Activated CD8-positive, alpha-beta memory T cell treated with anti-CD3 and anti-CD28 coated beads, Interleukin-2, amount 10 ng/mL, durations not matched to agents 7 days and 5 days (primary cell): ENCODE measurements around the gene TCF12. TPM values are rescaled to one million over a fixed set of nuclear protein-coding genes. Genes with fewer than 3 reads are reported as not detected.
"Not testable (repeated sequence)": the region's sequence is repeated elsewhere in the genome, so short reads cannot be mapped to it uniquely, and the experiment has no call there.

Experiments used
- ATAC-seq: fragments of 150-1000 bp; cut with Tn5 transposase; one replicate; pipeline ENCODE4 v1.10.0; 2021; ENCODE audit warnings: moderate library complexity
- CTCF ChIA-PET: fragments of 350-600 bp; sonication (Branson Sonifier 250); formaldehyde crosslinking; loops from one replicate; lab custom pipeline; 2021; ENCODE audit warnings: antibody characterized with exemption; lab: Charles Lee
- DNase-seq: peaks from one replicate; pipeline ENCODE4 v3.0.0-alpha.2; 2020
- H3K27ac Mint-ChIP-seq: one replicate; pipeline ENCODE4 v1.8.0; 2021; ENCODE audit warnings: mild to moderate bottlenecking, mixed read lengths
- H3K27me3 Mint-ChIP-seq: one replicate; pipeline ENCODE4 v1.8.0; 2021; ENCODE audit warnings: mixed read lengths
- H3K36me3 Mint-ChIP-seq: one replicate; pipeline ENCODE4 v1.8.0; 2021; ENCODE audit warnings: mild to moderate bottlenecking, mixed read lengths
- H3K4me1 Mint-ChIP-seq: one replicate; pipeline ENCODE4 v1.8.0; 2021; ENCODE audit warnings: mixed read lengths
- H3K4me3 Mint-ChIP-seq: one replicate; pipeline ENCODE4 v1.8.0; 2021; ENCODE audit warnings: mild to moderate bottlenecking, moderate library complexity, mixed read lengths
- H3K9me3 Mint-ChIP-seq: one replicate; pipeline ENCODE4 v1.8.0; 2022; ENCODE audit warnings: low read depth, mixed read lengths
- total RNA-seq, 2 experiments: library from RNA; stranded (reverse); gene quantifications; one replicate each; pipeline ENCODE4 v1.2.3, GENCODE V29; 2021

TCF12 gene
- total RNA-seq, 2 experiments from 2014 or later, result 75.4 to 89.0 TPM

GRCh38 chr15:57097919-57098543 is 179.6 kb downstream of the TCF12 start:
- H3K27ac Mint-ChIP-seq, ATAC-seq, H3K9me3 Mint-ChIP-seq, DNase-seq, H3K4me1 Mint-ChIP-seq, H3K27me3 Mint-ChIP-seq, CTCF ChIA-PET, H3K4me3 Mint-ChIP-seq: not testable (repeated sequence)
- H3K36me3 Mint-ChIP-seq, result peaks cover 12% of the 10 kb centered on the region

- CTCF ChIA-PET, result no interaction called here
- Mint-ChIP-seq H3K4me3 (no peak overlapping the region), H3K27me3 (no peaks in the 10 kb centered on the region), H3K36me3 (peaks cover 12% of the 10 kb centered on the region), H3K4me1 (peaks cover 2% of the 10 kb centered on the region), H3K27ac (no peak overlapping the region), H3K9me3 (no peaks in the 10 kb centered on the region)
- no peak for ATAC-seq
- no peak for DNase-seq
These were observed 180.5 kb downstream of the TCF12 start for GRCh38 chr15:57098896-57099295.

DNA sequence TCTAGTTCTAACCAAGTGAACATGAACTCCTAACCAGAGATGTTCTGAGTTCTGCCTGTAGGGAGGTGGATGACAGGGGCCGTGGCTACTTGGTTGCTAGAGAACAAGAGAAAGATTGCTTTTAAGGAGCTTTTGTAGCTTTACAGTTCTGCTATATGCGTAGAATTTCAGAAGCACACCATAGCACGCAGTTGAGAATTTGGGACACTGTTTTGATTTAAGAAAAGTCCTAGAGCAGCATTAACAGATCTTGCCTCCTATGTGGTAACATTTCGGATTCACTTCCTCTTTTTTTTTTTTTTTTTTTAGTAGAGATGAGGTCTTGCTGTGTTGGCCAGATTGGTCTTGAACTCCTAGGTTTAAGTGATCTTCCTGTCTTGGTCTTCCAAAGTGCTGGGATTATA is 181.7 kb downstream of the TCF12 start:
- H3K4me1 Mint-ChIP-seq, result peaks cover 2% of the 10 kb centered on the region
- DNase-seq (no peak), ATAC-seq (no peak)
- peaks cover 9% of the 10 kb centered on the region for H3K36me3 Mint-ChIP-seq
- no peak overlapping the region for H3K4me3 Mint-ChIP-seq
- CTCF ChIA-PET, result no interaction called here
- H3K27me3 Mint-ChIP-seq, result no peaks in the 10 kb centered on the region
- H3K9me3 Mint-ChIP-seq, result no peaks in the 10 kb centered on the region
- H3K27ac Mint-ChIP-seq, result no peak overlapping the region

DNA sequence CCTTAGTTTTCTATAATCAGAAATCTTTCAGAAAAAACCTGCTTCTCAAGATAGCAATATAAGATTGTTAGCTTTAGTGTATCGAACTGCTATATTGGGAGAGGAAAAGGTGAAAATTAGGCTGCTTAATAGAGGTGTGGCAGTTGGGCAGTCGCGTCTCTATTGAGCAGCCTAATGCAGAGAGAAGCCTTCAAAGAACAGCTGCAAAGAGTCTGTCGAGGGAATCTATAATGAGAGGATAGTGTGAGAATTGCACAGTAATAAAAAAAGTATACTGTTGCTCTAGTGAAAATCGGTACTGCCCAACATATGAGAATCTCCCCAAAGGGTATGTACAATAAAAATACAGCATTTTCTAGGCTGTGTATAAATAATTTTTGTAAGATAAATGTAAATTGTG is 184.4 kb downstream of the TCF12 start:
- H3K27ac Mint-ChIP-seq, result no peak overlapping the region
- ATAC-seq (no peak), DNase-seq (no peak)
- peaks cover 2% of the 10 kb centered on the region for H3K4me1 Mint-ChIP-seq
- no peaks in the 10 kb centered on the region for H3K27me3 Mint-ChIP-seq
- H3K36me3 Mint-ChIP-seq, result peaks cover 18% of the 10 kb centered on the region
- CTCF ChIA-PET, result no interaction called here
- H3K9me3 Mint-ChIP-seq, result no peaks in the 10 kb centered on the region
- no peak overlapping the region for H3K4me3 Mint-ChIP-seq

DNA sequence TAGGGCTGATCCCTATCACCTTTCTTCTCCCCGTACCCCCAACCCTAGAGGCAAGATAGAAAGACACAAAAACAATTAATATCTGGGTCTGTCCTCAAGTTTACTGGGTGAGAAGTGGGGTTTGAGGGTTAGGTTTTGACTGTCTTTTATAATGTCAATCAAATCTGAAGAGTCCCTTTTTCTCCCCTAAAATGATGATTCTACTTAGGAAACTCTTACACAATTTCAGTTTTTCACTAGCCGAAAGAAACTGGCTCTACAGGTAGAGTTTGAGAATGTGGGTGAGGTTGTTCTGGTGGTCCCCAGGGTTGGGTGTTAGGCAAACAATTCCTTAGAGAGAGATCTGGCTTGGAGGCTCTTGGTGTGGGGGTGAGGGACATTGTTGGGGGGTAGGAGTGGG is 189.9 kb downstream of the TCF12 start:
- H3K4me3 Mint-ChIP-seq, result no peak overlapping the region
- no peak for DNase-seq
- CTCF ChIA-PET, result no interaction called here

DNA sequence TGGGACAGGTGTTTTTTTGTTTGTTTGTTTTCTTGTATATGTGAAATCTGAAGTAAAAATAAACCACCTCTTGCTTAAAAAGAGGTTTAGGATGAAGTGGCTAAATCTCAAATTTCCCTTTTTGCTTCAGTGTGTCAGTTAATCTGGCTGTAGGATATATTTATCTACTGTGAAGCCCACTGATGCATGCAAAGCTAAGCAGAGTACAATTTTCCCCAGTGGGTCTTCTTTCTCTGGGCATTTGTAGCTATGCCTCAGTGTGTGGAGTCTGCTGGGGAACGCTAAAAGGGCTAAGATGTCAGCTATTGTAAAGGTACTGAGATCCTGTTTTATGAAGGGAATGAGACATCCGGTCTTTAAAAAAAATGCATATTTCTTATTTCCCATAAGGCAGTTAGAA is 190.6 kb downstream of the TCF12 start:
- Mint-ChIP-seq H3K4me3 (no peak overlapping the region), H3K27ac (no peak overlapping the region), H3K36me3 (peaks cover 12% of the 10 kb centered on the region), H3K27me3 (no peaks in the 10 kb centered on the region), H3K9me3 (no peaks in the 10 kb centered on the region), H3K4me1 (peaks cover 1% of the 10 kb centered on the region)
- no peak for DNase-seq
- CTCF ChIA-PET, result no interaction called here
- no peak for ATAC-seq

More for the DNA sequence above, 189.9 kb downstream of the TCF12 start:
- H3K9me3 Mint-ChIP-seq, result no peaks in the 10 kb centered on the region
- H3K27ac Mint-ChIP-seq, result no peak overlapping the region
- H3K27me3 Mint-ChIP-seq, result no peaks in the 10 kb centered on the region
- no peak for ATAC-seq
- peaks cover 12% of the 10 kb centered on the region for H3K36me3 Mint-ChIP-seq
- H3K4me1 Mint-ChIP-seq, result no peaks in the 10 kb centered on the region

- no peak for DNase-seq
- Mint-ChIP-seq H3K27me3 (no peaks in the 10 kb centered on the region), H3K27ac (no peak overlapping the region), H3K4me3 (no peak overlapping the region), H3K36me3 (peaks cover 7% of the 10 kb centered on the region), H3K9me3 (no peaks in the 10 kb centered on the region), H3K4me1 (peaks cover 3% of the 10 kb centered on the region)
- CTCF ChIA-PET, result no interaction called here
- ATAC-seq, result no peak
These were observed 192.6 kb downstream of the TCF12 start for GRCh38 chr15:57111002-57111401.

GRCh38 chr15:57112178-57112577 is 193.7 kb downstream of the TCF12 start:
- ATAC-seq, result no peak
- no peak for DNase-seq
- no peaks in the 10 kb centered on the region for H3K27me3 Mint-ChIP-seq
- no peak overlapping the region for H3K27ac Mint-ChIP-seq
- H3K4me1 Mint-ChIP-seq, result peaks cover 5% of the 10 kb centered on the region
- no peak overlapping the region for H3K4me3 Mint-ChIP-seq
- no peaks in the 10 kb centered on the region for H3K9me3 Mint-ChIP-seq
- peaks cover 6% of the 10 kb centered on the region for H3K36me3 Mint-ChIP-seq
- CTCF ChIA-PET, result no interaction called here

DNA sequence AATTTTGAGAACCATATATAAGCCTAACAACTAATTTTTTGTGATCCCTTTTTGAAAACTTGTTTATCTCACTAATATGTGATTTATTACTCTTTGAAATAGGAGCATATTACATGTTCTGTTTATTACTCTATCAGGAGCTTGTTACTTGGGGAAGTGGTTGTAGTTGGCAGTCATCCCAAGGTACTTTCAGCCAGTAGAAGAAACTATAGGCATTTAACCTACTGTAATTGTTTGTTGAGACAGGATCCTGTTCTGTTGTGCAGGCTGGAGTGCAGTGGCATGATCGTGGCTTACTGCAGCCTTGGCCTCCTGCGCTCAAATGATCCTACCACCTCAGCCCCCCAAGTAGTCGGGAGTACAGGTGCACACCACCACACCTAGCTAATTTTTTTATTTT is 195.6 kb downstream of the TCF12 start:
- H3K27ac Mint-ChIP-seq, result no peak overlapping the region
- CTCF ChIA-PET, result interaction anchor here (1.4 kb wide), 1 partner anchor 33 kb away, joined by 4 read pairs; no protein-coding TSS in a partner anchor
- H3K36me3 Mint-ChIP-seq, result peaks cover 4% of the 10 kb centered on the region
- no peaks in the 10 kb centered on the region for H3K27me3 Mint-ChIP-seq
- no peak for ATAC-seq
- no peaks in the 10 kb centered on the region for H3K9me3 Mint-ChIP-seq
- DNase-seq, result no peak
- peaks cover 18% of the 10 kb centered on the region for H3K4me1 Mint-ChIP-seq
- H3K4me3 Mint-ChIP-seq, result no peak overlapping the region

GRCh38 chr15:57118013-57118799 is 199.8 kb downstream of the TCF12 start:
- H3K27ac Mint-ChIP-seq, result peak overlapping the region; percentile 76
- peak overlapping the region; percentile 9 for H3K4me3 Mint-ChIP-seq
- CTCF ChIA-PET, result interaction anchor here (1.5 to 1.8 kb wide), 2 partner anchors 20 to 28 kb away, joined by 4 to 5 read pairs; no protein-coding TSS in a partner anchor
- no peaks in the 10 kb centered on the region for H3K9me3 Mint-ChIP-seq
- ATAC-seq (peak; percentile 64), DNase-seq (no peak)
- H3K4me1 Mint-ChIP-seq, result peaks cover 37% of the 10 kb centered on the region
- no peaks in the 10 kb centered on the region for H3K27me3 Mint-ChIP-seq
- H3K36me3 Mint-ChIP-seq, result peaks cover 13% of the 10 kb centered on the region

- Mint-ChIP-seq H3K9me3 (no peaks in the 10 kb centered on the region), H3K4me1 (peaks cover 32% of the 10 kb centered on the region), H3K4me3 (no peak overlapping the region), H3K27me3 (no peaks in the 10 kb centered on the region), H3K27ac (no peak overlapping the region), H3K36me3 (peaks cover 15% of the 10 kb centered on the region)
- ATAC-seq (no peak), DNase-seq (no peak)
- CTCF ChIA-PET, result no interaction called here
These were observed 203.8 kb downstream of the TCF12 start for GRCh38 chr15:57122080-57122840.

DNA sequence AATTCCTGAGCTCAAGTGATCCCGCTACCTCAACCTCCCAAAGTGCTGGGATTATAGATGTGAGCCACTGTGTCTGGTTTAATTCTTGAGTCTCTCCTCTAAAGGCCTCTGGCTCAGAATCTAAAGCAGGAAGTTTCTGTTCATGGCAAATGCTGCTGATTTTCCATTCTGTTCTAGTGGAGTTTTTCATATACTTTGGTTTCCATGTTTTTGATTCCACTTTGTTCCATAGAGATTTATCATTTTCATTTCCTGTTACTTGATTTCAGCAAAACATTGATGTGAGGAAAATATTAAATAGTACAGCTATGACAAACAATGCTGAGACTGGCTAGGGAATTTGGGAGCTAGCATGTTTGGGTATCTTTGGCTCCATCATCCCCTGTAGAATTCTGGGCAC is 205.6 kb downstream of the TCF12 start:
- Mint-ChIP-seq H3K27ac (no peak overlapping the region), H3K4me1 (peaks cover 25% of the 10 kb centered on the region), H3K9me3 (no peaks in the 10 kb centered on the region), H3K36me3 (peaks cover 20% of the 10 kb centered on the region), H3K4me3 (no peak overlapping the region), H3K27me3 (no peaks in the 10 kb centered on the region)
- CTCF ChIA-PET, result no interaction called here
- ATAC-seq (no peak), DNase-seq (no peak)

DNA sequence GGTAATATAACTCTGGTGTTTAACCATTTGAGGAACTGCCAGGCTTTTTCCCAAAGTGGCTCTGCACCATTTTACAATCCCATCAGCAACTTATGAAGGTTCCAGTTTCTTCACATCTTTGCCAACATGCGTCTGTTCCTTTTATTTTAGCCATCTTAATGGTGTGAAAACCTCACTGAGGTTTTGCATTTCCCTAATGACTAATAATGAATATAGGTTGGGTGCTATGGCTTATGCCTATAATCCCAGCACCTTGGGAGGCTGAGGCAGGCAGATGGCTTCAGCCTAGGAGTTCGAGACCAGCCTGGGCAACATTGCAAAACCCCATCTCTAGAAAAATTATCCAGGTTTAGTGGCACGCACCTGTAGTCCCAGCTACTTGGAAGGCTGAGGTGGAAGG is 210.6 kb downstream of the TCF12 start:
- no peak for ATAC-seq
- no peak overlapping the region for H3K4me3 Mint-ChIP-seq

More for the DNA sequence above, 210.6 kb downstream of the TCF12 start:
- no peaks in the 10 kb centered on the region for H3K27me3 Mint-ChIP-seq
- no peaks in the 10 kb centered on the region for H3K9me3 Mint-ChIP-seq
- peaks cover 10% of the 10 kb centered on the region for H3K36me3 Mint-ChIP-seq
- DNase-seq, result no peak
- CTCF ChIA-PET, result interaction anchor here (0.6 to 1.7 kb wide), 2 partner anchors 18 to 181 kb away, joined by 3 to 4 read pairs; no protein-coding TSS in a partner anchor
- no peak overlapping the region for H3K27ac Mint-ChIP-seq
- peaks cover 40% of the 10 kb centered on the region for H3K4me1 Mint-ChIP-seq
